Activated T-cell treated with anti-CD3 and anti-CD28 coated beads for 48 hours (primary cell): ENCODE measurements around the gene OR14C36.
"Not testable (repeated sequence)": the region's sequence is repeated elsewhere in the genome, so short reads cannot be mapped to it uniquely, and the experiment has no call there.

Experiments
- DNase-seq: peaks from one replicate; pipeline ENCODE4 v3.0.0-alpha.2; 2020; ENCODE audit warnings: low read depth

Gene OR14C36

GRCh38 chr1:248348475-248348874, at the start of gene OR14C36:
Gene OR14C36 (plus strand): TSS chr1:248348775. CDS start chr1:248348775, 0 bp downstream.
- no peak for DNase-seq

GRCh38 chr1:248303324-248303723, 45.3 kb upstream of the OR14C36 start, which contains the start of gene OR2T12:
Gene OR2T12 (minus strand): TSS chr1:248303424. CDS start chr1:248295578, 7,846 bp downstream.
- DNase-seq, result no peak

GRCh38 chr1:248305672-248306071, 42.9 kb upstream of the OR14C36 start:
- DNase-seq, result not testable (repeated sequence)

GRCh38 chr1:248306103-248306502, 42.5 kb upstream of the OR14C36 start:
- no peak for DNase-seq

- DNase-seq, result not testable (repeated sequence)
These were observed 41.8 kb upstream of the OR14C36 start for GRCh38 chr1:248306740-248307139.

- no peak for DNase-seq
These were observed 31.8 kb upstream of the OR14C36 start for GRCh38 chr1:248316796-248317195.

- no peak for DNase-seq
These were observed 24.1 kb upstream of the OR14C36 start, which contains the start of gene OR2M7 for GRCh38 chr1:248324468-248324867. Gene OR2M7 (minus strand): TSS chr1:248324568. CDS start chr1:248324568, 0 bp downstream.

GRCh38 chr1:248343451-248343850, 5.1 kb upstream of the OR14C36 start:
- no peak for DNase-seq

- DNase-seq, result no peak
These were observed 10.8 kb downstream of the OR14C36 start for GRCh38 chr1:248359415-248359814.

GRCh38 chr1:248361121-248361715, 12.6 kb downstream of the OR14C36 start, which contains the start of gene OR2T4:
Gene OR2T4 (plus strand): TSS chr1:248361665. CDS start chr1:248361665, 0 bp downstream.
- no peak for DNase-seq

- DNase-seq, result no peak
These were observed 18.0 kb downstream of the OR14C36 start for GRCh38 chr1:248366609-248367008.

GRCh38 chr1:248372394-248372793, 23.8 kb downstream of the OR14C36 start:
- no peak for DNase-seq

- DNase-seq, result no peak
These were observed 25.2 kb downstream of the OR14C36 start for GRCh38 chr1:248373761-248374160.

GRCh38 chr1:248375446-248375845, 26.9 kb downstream of the OR14C36 start, which contains the start of gene OR2T6:
Gene OR2T6 (plus strand): TSS chr1:248375746. CDS start chr1:248387609, 11,863 bp downstream.
- no peak for DNase-seq

GRCh38 chr1:248376916-248377315, 28.3 kb downstream of the OR14C36 start:
- DNase-seq, result no peak

GRCh38 chr1:248380854-248381253, 32.3 kb downstream of the OR14C36 start:
- no peak for DNase-seq

GRCh38 chr1:248388426-248388825, 39.9 kb downstream of the OR14C36 start:
- DNase-seq, result no peak

- DNase-seq, result no peak
These were observed 44.5 kb downstream of the OR14C36 start for GRCh38 chr1:248393050-248393449.
